Activated CD4-positive, alpha-beta T cell treated with anti-CD3 and anti-CD28 coated beads for 48 hours (primary cell): ENCODE results near the gene PNMA6F.
A peak's percentile ranks its signal among the peaks of the same experiment; 100 is the strongest.

Experiments
- DNase-seq: peaks from one replicate; pipeline ENCODE4 v3.0.0-alpha.2; 2020

PNMA6F gene

GRCh38 chrX:153321381-153322124, at the start of gene PNMA6F:
Gene PNMA6F, minus strand, starts transcription at chrX:153321767. Its CDS starts 1,093 bp downstream, at chrX:153320674.
- no peak for DNase-seq

GRCh38 chrX:153371256-153371655, 49.7 kb upstream of the PNMA6F start:
- no peak for DNase-seq

DNA sequence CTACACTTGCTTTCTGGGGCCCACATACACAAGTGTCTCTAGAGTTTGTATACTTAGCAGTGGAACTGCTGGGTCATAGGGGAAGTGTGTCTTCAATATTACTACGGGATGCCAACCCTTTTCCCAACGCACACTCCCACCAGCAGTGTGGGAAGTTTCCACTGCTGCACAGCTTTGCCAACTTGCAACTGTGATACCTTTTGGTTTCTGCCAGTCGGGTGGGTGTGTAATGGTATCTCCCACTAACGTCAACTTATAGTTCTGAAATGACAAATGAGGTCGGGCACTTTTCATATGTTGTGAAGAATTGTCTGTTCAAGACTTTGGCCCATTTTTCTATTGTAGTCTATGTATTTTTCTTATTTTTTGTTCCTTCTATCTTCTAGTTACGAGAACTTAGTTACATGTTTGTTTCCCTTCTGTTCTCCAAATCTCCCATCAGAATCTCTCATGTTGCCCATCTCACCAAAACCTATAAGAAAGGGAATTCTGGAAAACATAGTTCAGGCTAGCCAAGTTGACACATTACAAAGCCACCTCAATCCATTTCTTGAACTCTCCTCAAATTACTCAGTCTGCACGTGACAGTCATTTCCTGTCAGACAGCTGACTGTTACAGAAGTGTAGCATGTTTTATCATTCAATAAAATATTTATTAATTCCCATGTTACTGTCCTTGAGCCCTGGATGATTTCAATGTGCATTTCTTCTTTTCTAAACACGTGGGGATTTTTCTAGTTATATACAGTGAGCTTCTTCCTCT, 48.9 kb upstream of the PNMA6F start:
- peak; percentile 5 for DNase-seq

- DNase-seq, result no peak
Measured at GRCh38 chrX:153366878-153367538, 45.4 kb upstream of the PNMA6F start.

GRCh38 chrX:153366119-153366518, 44.6 kb upstream of the PNMA6F start:
- DNase-seq, result no peak

- DNase-seq, result no peak
Measured at GRCh38 chrX:153365670-153366069, 44.1 kb upstream of the PNMA6F start.

GRCh38 chrX:153361781-153362397, 40.3 kb upstream of the PNMA6F start:
- no peak for DNase-seq

DNA sequence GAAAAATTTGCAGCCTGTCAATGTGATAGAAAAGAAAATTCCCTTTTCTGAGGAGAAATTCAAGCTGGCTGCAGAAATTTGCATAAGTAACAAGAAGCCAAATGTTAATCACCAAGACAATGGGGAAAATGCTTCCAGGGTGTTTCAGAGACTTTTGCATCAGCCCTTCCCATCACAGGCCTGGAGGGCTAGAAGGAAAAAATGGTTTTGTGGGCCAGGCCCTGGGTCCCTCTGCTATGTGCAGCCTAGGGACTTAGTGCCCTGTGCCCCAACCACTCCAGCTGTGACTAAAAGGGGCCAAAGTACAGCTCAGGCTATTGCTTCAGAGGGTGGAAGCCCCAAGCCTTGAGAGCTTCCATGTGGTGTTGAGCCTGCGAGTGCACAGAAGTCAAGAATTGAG, 36.3 kb upstream of the PNMA6F start:
- no peak for DNase-seq

- DNase-seq, result no peak
Measured at GRCh38 chrX:153353416-153353815, 31.8 kb upstream of the PNMA6F start.

DNA sequence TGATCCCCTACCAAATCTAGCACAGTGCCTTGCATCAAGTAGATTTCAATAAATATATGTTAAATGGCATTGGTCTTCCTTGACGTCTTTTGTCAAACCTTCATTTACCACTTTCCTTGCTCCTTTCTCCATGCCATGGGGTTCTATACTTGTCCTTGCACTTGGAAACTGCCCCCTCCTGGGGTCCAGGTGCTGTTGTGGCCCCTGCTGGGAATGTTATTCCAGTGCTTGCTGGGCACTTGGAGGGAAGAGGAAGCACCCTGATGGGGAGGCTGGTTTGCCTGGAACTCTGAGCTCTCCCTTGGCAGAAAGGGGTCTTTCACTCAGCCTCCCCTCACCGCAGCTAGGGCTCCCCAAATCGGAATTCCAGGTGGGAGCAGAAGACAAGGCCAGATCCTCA, 31.3 kb upstream of the PNMA6F start:
- no peak for DNase-seq

DNA sequence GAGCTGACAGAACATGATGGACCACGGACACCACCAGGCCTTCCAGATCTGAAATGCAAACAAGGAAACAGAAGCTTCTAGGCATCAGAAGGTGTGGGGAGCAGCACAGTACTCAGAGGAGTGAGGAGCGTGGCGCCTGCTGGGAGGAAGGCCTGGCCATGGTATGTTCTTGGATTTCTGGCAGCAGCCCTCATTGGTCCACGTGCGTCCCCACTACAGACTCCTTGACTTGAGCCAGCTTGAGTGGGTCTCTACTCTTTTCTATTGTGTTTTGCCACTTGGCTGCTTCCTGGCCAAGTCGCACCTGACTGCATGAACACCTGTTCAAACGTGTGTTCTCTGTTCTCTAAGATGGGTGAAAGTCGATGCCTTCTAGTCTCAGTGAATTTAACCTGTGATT, 30.4 kb upstream of the PNMA6F start:
- no peak for DNase-seq

GRCh38 chrX:153349952-153350351, 28.4 kb upstream of the PNMA6F start:
- no peak for DNase-seq

DNA sequence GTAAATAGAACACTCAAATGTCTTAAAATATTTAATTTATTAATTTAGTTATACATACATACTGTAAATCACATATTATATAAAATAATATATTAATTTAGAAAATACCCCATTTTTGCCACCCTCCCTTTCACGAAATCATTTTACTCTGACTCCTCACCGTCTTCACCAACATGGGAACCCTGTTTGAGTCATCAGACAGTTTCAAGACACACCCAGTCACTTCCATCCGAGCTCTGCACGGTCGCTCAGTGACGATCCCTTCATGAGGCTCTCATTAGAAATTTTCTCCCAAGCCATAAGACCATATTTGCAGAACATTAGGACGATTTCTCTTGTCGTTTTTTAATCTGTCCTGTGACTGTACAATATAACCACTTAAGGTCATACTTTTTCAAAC, 26.9 kb upstream of the PNMA6F start:
- no peak for DNase-seq

DNA sequence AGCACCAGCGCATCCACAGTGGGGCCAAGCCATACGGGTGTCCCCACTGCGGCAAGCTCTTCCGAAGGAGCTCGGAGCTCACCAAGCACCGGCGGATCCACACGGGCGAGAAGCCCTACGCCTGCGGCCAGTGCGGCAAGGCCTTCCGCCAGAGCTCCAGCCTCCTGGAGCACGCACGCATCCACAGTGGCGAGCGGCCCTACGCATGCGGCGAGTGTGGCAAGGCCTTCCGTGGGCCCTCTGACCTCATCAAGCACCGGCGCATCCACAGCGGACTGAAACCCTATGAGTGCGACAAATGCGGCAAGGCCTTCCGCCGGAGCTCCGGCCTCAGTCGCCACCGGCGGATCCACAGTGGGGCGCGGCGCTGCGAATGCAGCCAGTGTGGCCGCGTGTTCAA, 26.0 kb upstream of the PNMA6F start:
- no peak for DNase-seq

GRCh38 chrX:153343674-153344073, 22.1 kb upstream of the PNMA6F start:
- no peak for DNase-seq

- DNase-seq, result no peak
Measured at GRCh38 chrX:153342762-153343558, 21.4 kb upstream of the PNMA6F start.

DNA sequence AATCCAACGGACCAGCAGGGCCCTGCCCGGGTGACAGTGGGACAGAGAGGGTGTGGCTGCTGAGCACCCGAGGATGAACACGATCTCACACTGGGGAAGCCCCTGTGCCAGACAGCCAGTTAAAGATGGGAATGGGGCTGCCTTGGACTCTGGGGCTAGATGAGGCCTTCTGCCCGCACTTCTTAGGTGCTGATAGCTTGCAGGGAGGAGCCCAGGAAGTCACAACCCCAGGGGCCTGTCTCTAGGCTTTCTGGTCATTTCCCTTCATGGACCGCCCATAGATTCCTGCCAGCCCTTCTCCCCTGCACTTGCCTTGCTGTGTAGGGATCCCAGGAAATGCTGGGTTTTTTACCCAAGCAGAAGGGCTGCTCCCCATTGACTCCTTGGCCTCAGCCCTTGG, 18.5 kb upstream of the PNMA6F start:
- DNase-seq, result no peak

DNA sequence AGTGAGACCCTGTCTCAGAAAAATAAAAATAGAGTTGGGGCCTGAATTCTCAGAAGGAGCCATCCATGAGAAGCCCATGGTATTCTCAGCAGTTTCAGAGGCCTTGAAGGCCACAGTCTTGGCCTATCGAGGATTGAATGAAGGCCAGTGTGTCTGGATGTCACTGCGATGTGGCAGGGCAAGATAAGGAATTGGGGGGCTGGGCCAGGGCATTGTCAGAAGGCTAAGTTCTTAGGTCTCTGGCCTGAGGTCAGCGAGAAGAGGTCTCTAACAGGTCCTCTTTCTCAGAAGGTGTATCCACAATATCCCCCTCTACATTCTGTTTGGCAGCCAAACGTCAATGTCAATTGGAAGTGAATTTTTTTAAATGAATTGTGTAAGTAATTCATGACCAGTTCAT, 18.1 kb upstream of the PNMA6F start:
- no peak for DNase-seq

DNA sequence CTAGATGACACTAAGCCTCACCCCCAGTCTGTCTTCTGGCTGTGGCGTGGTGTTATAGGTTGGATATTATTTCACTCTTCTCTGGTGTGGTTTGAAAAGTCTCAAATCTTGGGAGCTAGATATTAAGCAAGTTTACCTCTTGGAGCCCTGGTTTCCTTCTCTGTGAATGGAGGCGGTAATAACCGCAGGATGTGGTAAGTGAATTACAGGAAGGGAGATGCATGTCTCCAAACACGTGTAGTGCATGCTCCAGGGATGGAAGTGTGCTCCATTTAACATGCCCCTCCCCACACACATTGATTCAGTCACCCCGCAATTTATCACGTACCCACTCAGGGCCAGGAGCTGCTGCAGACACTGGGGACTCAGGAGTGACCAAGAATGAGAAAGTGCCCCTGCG, 17.3 kb upstream of the PNMA6F start:
- no peak for DNase-seq

DNA sequence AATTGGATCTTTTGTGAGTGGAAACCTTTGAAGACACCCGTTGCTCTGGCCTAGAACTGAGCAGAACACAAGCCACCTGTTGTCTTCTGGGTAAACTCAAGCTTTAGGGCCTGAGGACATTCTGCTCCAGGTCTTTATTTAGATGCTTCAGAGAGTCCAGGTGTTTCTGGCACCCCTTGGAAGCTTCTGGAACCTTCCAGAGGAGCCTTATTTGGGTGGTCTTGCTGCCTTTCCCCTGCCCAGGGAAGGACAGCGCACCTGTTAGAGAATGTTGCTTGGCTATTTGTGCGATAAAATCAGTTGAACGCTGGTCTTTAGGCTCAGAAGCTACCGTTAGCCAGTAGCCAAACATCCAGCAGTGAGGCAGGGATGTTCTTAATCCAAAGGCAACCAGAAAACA, 15.4 kb upstream of the PNMA6F start:
- no peak for DNase-seq

GRCh38 chrX:153336121-153336894, 14.7 kb upstream of the PNMA6F start:
- DNase-seq, result peak; percentile 12
